Mucosa of rectum (tissue), 2 donors: Measurements from ENCODE around the gene KRTAP5-1.

Source experiments
- H3K27ac ChIP-seq, 2 donors: one replicate each; pipeline ENCODE4 v1.7.0; 2013; ENCODE audit warnings: inconsistent platforms in 2 of 2, low read depth in 2 of 2, low read length in 2 of 2
- H3K27me3 ChIP-seq, 2 donors: one replicate each; pipeline ENCODE4 v1.7.0; 2013; ENCODE audit warnings: low read length in 2 of 2; ENCODE audit not compliant: control insufficient read depth in 2 of 2, insufficient read depth in 2 of 2
- H3K36me3 ChIP-seq, 2 donors: one replicate each; pipeline ENCODE4 v1.7.0; 2013; ENCODE audit warnings: low read length in 2 of 2; ENCODE audit not compliant: control insufficient read depth in 2 of 2, insufficient read depth in 2 of 2
- H3K4me1 ChIP-seq, 2 donors: one replicate each; pipeline ENCODE4 v1.7.0; 2013; ENCODE audit warnings: low read length in 2 of 2, mild to moderate bottlenecking in 1 of 2; ENCODE audit not compliant: control insufficient read depth in 2 of 2, insufficient read depth in 2 of 2
- H3K4me3 ChIP-seq, 2 donors: one replicate each; pipeline ENCODE4 v1.7.0; 2013; ENCODE audit warnings: low read length in 2 of 2
- H3K9ac ChIP-seq, 2 donors: one replicate each; pipeline ENCODE4 v1.7.0; 2013; ENCODE audit warnings: low read length in 2 of 2, low read depth in 1 of 2, mild to moderate bottlenecking in 1 of 2
- H3K9me3 ChIP-seq, 2 donors: one replicate each; pipeline ENCODE4 v1.7.0; 2013; ENCODE audit warnings: low read length in 2 of 2; ENCODE audit not compliant: control insufficient read depth in 2 of 2
- donor health status: healthy.
- donor health status: Normal muscosa, but diverticular disease.

The KRTAP5-1 gene

GRCh38 chr11:1567052-1567720 lies 17.9 kb downstream of the KRTAP5-1 start:
- H3K9ac ChIP-seq = no peak overlapping the region
- H3K9me3 ChIP-seq = no peaks in the 10 kb centered on the region
- peaks cover 32 to 41% of the 10 kb centered on the region in 2 donors for H3K4me1 ChIP-seq
- H3K27ac ChIP-seq = no peak overlapping the region
- H3K27me3 ChIP-seq = no peaks in the 10 kb centered on the region
- H3K36me3 ChIP-seq = peaks cover 0 to 4% of the 10 kb centered on the region in 2 donors
- H3K4me3 ChIP-seq = no peak overlapping the region

- Histone ChIP-seq H3K9ac (no peak overlapping the region), H3K36me3 (peaks cover 0 to 4% of the 10 kb centered on the region in 2 donors), H3K27me3 (no peaks in the 10 kb centered on the region), H3K4me3 (no peak overlapping the region), H3K9me3 (no peaks in the 10 kb centered on the region), H3K27ac (no peak overlapping the region), H3K4me1 (peaks cover 32 to 46% of the 10 kb centered on the region in 2 donors)
These were observed 18.6 kb downstream of the KRTAP5-1 start for GRCh38 chr11:1566381-1567051.

DNA sequence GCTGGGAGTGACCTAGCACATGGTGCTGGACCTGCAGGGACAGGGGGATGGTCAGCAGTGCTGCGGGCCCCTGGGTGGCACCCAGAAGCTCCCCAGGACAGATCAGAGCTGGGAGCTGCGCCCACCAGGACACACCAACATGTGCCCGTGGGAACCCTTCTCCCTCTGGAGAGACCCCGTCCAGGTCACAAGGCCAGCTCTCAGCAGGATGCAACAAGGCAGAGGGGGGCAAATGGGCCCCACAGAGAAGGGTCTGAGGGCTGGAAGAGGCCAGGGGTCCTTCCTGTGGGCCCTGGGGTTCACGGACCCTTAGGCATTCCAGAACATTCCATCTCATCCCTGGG lies 19.2 kb downstream of the KRTAP5-1 start:
- H3K27ac ChIP-seq = no peak overlapping the region
- H3K27me3 ChIP-seq = no peaks in the 10 kb centered on the region
- peaks cover 0 to 4% of the 10 kb centered on the region in 2 donors for H3K36me3 ChIP-seq
- no peak overlapping the region for H3K4me3 ChIP-seq
- H3K9me3 ChIP-seq = no peaks in the 10 kb centered on the region
- H3K9ac ChIP-seq = no peak overlapping the region
- H3K4me1 ChIP-seq = peaks cover 28 to 40% of the 10 kb centered on the region in 2 donors

DNA sequence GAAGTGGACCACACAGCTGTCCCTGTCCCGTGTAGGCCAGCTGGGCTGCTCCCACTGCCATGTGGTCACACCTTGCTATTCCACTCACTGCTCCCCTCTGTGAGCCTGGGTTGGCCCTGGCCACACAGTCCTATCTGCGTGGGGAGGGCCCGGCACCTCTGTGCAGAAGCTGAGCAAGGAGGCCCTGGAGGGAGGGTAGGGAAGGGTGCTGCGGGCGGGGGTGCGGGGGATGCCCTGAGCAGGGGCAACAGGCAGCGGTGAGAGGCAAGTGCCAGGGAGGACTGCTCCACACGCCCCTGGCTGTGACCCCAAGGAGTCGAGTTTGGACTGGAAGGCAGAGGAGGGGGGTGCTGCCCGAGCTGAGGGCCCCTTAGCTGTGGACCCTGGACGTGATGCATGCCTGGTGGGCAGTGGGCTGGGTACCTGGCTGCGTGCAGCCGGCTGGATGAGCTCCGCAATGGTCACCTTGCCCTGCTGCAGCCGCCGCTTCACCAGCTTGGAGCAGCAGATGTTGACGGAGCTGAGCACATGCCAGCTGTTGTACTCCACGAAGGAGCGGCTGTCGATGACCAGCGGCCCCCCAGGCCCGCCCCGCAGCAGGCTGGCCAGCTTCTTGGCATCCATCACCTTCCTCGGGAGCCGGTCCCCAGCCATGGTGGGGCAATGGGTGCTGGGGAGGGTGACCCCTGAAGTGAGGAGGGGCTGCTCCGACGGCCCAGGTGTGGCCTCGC lies 19.7 kb downstream of the KRTAP5-1 start:
- Histone ChIP-seq H3K36me3 (peaks cover 2 to 4% of the 10 kb centered on the region in 2 donors), H3K27ac (no peak overlapping the region), H3K27me3 (no peaks in the 10 kb centered on the region), H3K4me3 (no peak overlapping the region), H3K9me3 (no peaks in the 10 kb centered on the region), H3K4me1 (peaks cover 26 to 44% of the 10 kb centered on the region in 2 donors), H3K9ac (no peak overlapping the region)

- Histone ChIP-seq H3K4me3 (no peak overlapping the region), H3K36me3 (peaks cover 4 to 6% of the 10 kb centered on the region in 2 donors), H3K4me1 (peaks cover 25 to 49% of the 10 kb centered on the region in 2 donors), H3K27me3 (no peaks in the 10 kb centered on the region), H3K9me3 (no peaks in the 10 kb centered on the region), H3K27ac (no peak overlapping the region), H3K9ac (no peak overlapping the region)
These were observed 20.4 kb downstream of the KRTAP5-1 start for GRCh38 chr11:1564535-1565172.

- Histone ChIP-seq H3K4me1 (peaks cover 24 to 49% of the 10 kb centered on the region in 2 donors), H3K4me3 (no peak overlapping the region), H3K9ac (no peak overlapping the region), H3K9me3 (no peaks in the 10 kb centered on the region), H3K27ac (no peak overlapping the region), H3K36me3 (peaks cover 4 to 6% of the 10 kb centered on the region in 2 donors), H3K27me3 (no peaks in the 10 kb centered on the region)
These were observed 21.2 kb downstream of the KRTAP5-1 start for GRCh38 chr11:1563697-1564534.

GRCh38 chr11:1563149-1563638 lies 21.9 kb downstream of the KRTAP5-1 start:
- no peak overlapping the region for H3K9ac ChIP-seq
- H3K4me1 ChIP-seq = peaks cover 26 to 49% of the 10 kb centered on the region in 2 donors
- peaks cover 4 to 6% of the 10 kb centered on the region in 2 donors for H3K36me3 ChIP-seq
- H3K4me3 ChIP-seq = no peak overlapping the region
- H3K27ac ChIP-seq = no peak overlapping the region
- H3K27me3 ChIP-seq = no peaks in the 10 kb centered on the region
- no peaks in the 10 kb centered on the region for H3K9me3 ChIP-seq

GRCh38 chr11:1562469-1563148 lies 22.5 kb downstream of the KRTAP5-1 start:
- no peak overlapping the region for H3K4me3 ChIP-seq
- no peak overlapping the region for H3K27ac ChIP-seq
- peaks cover 5 to 6% of the 10 kb centered on the region in 2 donors for H3K36me3 ChIP-seq
- no peak overlapping the region for H3K9ac ChIP-seq
- peaks cover 27 to 54% of the 10 kb centered on the region in 2 donors for H3K4me1 ChIP-seq
- no peaks in the 10 kb centered on the region for H3K9me3 ChIP-seq
- H3K27me3 ChIP-seq = no peaks in the 10 kb centered on the region

DNA sequence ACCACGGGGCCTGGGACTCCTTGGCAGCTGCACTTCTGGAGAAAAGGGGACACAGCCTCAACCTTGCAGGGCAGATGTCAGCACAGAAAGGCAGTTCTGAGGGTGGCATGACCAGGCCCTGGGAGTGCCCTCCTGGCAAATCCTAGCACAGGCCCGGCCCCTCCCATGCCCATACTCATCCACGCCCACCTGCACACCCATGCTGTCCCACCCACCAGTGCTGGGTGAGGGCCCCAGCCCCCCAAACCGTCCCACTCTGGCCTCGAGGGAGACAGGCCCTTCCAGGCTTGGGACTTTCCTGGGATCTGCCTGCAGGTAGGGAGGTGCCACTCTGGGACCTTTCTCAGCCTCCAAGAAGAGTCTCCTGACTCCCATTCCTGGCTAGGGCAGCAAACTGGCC lies 23.1 kb downstream of the KRTAP5-1 start:
- H3K27ac ChIP-seq = no peak overlapping the region
- no peak overlapping the region for H3K4me3 ChIP-seq
- no peaks in the 10 kb centered on the region for H3K27me3 ChIP-seq
- H3K9me3 ChIP-seq = no peaks in the 10 kb centered on the region
- peaks cover 6 to 8% of the 10 kb centered on the region in 2 donors for H3K36me3 ChIP-seq
- peaks cover 24 to 50% of the 10 kb centered on the region in 2 donors for H3K4me1 ChIP-seq
- no peak overlapping the region for H3K9ac ChIP-seq
